SH-SY5Y (cell line): Measurements from ENCODE around the gene DPP6.

Experiments
- GATA2 ChIP-seq: IDR thresholded peaks from 2 replicates; pipeline ENCODE4 v1.6.1; 2011; ENCODE audit warnings: mild to moderate bottlenecking, low read depth, low read length
- GATA3 ChIP-seq: IDR thresholded peaks from 2 replicates; pipeline ENCODE4 v1.6.1; 2011; ENCODE audit warnings: low read depth, mild to moderate bottlenecking, low read length, moderate library complexity

- TF ChIP-seq GATA2 (no peak), GATA3 (no peak)
Observed at GRCh38 chr7:154583454-154583853, 531.3 kb downstream of the DPP6 start.
